K562 (cell line): ENCODE data around the gene TRMT2A. TPM values are rescaled to one million over a fixed set of nuclear protein-coding genes. Genes with fewer than 3 reads are reported as not detected.
A peak's percentile ranks its signal among the peaks of the same experiment; 100 is the strongest.

Experiments
- SIN3A ChIP-seq, 2 experiments: fragments of 150-350 bp in 1 of 2; IDR thresholded peaks; 2 replicates each; pipeline ENCODE4 v1.6.1; 2011 to 2016; ENCODE audit warnings: borderline replicate concordance in 2 of 2, low read depth in 2 of 2, low read length in 2 of 2, mild to moderate bottlenecking in 2 of 2, moderate library complexity in 2 of 2; ENCODE audit not compliant: control insufficient read depth in 1 of 2
- SMARCB1 ChIP-seq: IDR thresholded peaks from 2 replicates; pipeline ENCODE4 v1.6.1; 2011; ENCODE audit warnings: improper control_type of control experiment, low read depth; ENCODE audit not compliant: insufficient read length
- SREBF1 ChIP-seq: fragments of 150-350 bp; IDR thresholded peaks from 2 replicates; pipeline ENCODE4 v1.6.1; 2014; ENCODE audit warnings: antibody characterized with exemption, low read depth, low read length, borderline replicate concordance
- YY1 ChIP-seq, 3 experiments: IDR thresholded peaks; 2 replicates each; pipeline ENCODE4 v1.6.1; 2011; ENCODE audit warnings: low read length in 2 of 3, mild to moderate bottlenecking in 2 of 3, moderate library complexity in 2 of 3, borderline replicate concordance in 1 of 3, control low read depth in 1 of 3, low read depth in 1 of 3; ENCODE audit not compliant: insufficient read depth in 3 of 3, insufficient replicate concordance in 2 of 3, control insufficient read depth in 1 of 3, insufficient read length in 1 of 3; ENCODE audit errors: extremely low read depth in 1 of 3
- ZC3H11A ChIP-seq: IDR thresholded peaks from 2 replicates; pipeline ENCODE4 v1.6.1; 2012; ENCODE audit warnings: low read depth, low read length, improper control_type of control experiment
- polyA plus RNA-seq, 8 experiments: library from polyadenylated mRNA; depleted of rRNA in 4 of 8; stranded (reverse) in 5 of 8; unstranded in 3 of 8; fragments of >200 nt; fragmentation: Nextera tagmentation in 2 of 8; fragmentation: Illumina TruSeq in 1 of 8; extraction: Ambion mirVana in 2 of 8; extraction: Trizol in 1 of 8; gene quantifications; 2 replicates each; pipeline versions ENCODE4 v1.2.1 to v1.2.3, GENCODE V29; 2011 to 2014; ENCODE audit warnings: inconsistent platforms in 1 of 8, missing spikeins in 1 of 8
- total RNA-seq, 7 experiments: library from RNA; depleted of rRNA in 6 of 7; stranded (reverse); fragments of >200 nt in 6 of 7; fragmentation: Illumina TruSeq in 2 of 7; extraction: Trizol in 2 of 7; gene quantifications; 2 replicates each; pipeline versions ENCODE4 v1.2.1 to v1.2.3, GENCODE V29; 2011 to 2021; ENCODE audit warnings: low replicate concordance in 1 of 7
- TF ChIP-seq, protein P1 (sequence below), 2 experiments: IDR thresholded peaks; 2 replicates each; pipeline ENCODE4 v1.6.1; 2011; ENCODE audit warnings: borderline replicate concordance in 1 of 2, control low read depth in 1 of 2, low read depth in 1 of 2, low read length in 1 of 2, mild to moderate bottlenecking in 1 of 2, mixed read lengths in 1 of 2, moderate library complexity in 1 of 2; ENCODE audit not compliant: insufficient read depth in 1 of 2, insufficient read length in 1 of 2, poor library complexity in 1 of 2, severe bottlenecking in 1 of 2; ENCODE audit errors: extremely low read depth in 1 of 2

Gene TRMT2A
- total and polyA plus RNA-seq, 9 of the 15 experiments (the other 6 are each of a cell fraction or from before 2014, with no cell fraction given), result 1.6 to 265 (median 140) TPM

DNA sequence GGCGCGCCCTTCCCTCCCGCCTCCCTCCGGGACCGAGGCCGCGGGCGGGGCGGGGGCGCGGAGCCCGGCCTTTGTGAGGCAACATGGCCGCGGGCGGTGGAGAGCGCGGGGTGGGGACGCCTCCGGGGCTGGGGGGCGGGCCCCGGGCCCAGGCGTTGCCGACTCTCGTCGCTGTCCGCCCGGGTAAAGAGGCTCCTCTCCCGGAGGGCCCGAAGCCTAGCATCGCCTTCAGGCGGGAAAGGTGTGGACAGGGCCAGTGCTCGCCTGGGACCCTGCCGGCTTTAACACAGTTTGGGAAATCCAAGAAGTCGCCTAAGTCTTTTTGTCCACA lies 36.6 kb downstream of the TRMT2A start (continued):
- no peak for TF ChIP-seq SREBF1
- no peak for TF ChIP-seq SMARCB1
- TF ChIP-seq YY1 (IDR thresholded peaks at IDR 0.05; ENCODE audit: borderline replicate concordance in 1 of 3, control insufficient read depth in 1 of 3, extremely low read depth in 1 of 3, insufficient read depth in 3 of 3, insufficient read length in 1 of 3, insufficient replicate concordance in 2 of 3, low read depth in 1 of 3, low read length in 2 of 3), result peak in 2 of 3 experiments; percentile 75 to 98
- TF ChIP-seq, protein P1, sequence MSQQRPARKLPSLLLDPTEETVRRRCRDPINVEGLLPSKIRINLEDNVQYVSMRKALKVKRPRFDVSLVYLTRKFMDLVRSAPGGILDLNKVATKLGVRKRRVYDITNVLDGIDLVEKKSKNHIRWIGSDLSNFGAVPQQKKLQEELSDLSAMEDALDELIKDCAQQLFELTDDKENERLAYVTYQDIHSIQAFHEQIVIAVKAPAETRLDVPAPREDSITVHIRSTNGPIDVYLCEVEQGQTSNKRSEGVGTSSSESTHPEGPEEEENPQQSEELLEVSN (IDR thresholded peaks at IDR 0.05; ENCODE audit: borderline replicate concordance in 1 of 2, extremely low read depth in 1 of 2, insufficient read depth in 1 of 2, insufficient read length in 1 of 2, low read depth in 1 of 2, low read length in 1 of 2, poor library complexity in 1 of 2, severe bottlenecking in 1 of 2), result peak in 1 of 2 experiments; percentile 37
- TF ChIP-seq SIN3A (IDR thresholded peaks at IDR 0.05; ENCODE audit: borderline replicate concordance in 2 of 2, control insufficient read depth in 1 of 2, low read depth in 2 of 2, low read length in 2 of 2), result peak in 1 of 2 experiments; percentile 91; a peak in 1 of 4 replicates
- 0 out of 2 replicates have a peak, but pooled peaks have one; percentile 58 for TF ChIP-seq ZC3H11A
- TF ChIP-seq, all 486 proteins: peak for 19
